HL-60 (cell line): ENCODE results near the gene GNAS.

Experiments
- DNase-seq, 2 experiments: peaks; one replicate each; pipeline ENCODE4 v3.0.0-alpha.2; 2010 to 2020; ENCODE audit warnings: low read depth in 1 of 2, low spot score in 1 of 2
- H3K27ac ChIP-seq: fragments of 250-450 bp; sonication (Bioruptor Pico); replicated peaks from 2 replicates; pipeline ENCODE4 v1.5.1; 2020; ENCODE audit warnings: mild to moderate bottlenecking, moderate library complexity
- H3K27me3 ChIP-seq: fragments of 250-450 bp; sonication (Bioruptor Pico); 2 replicates; pipeline ENCODE4 v1.5.1; 2021; ENCODE audit warnings: mild to moderate bottlenecking, moderate library complexity; ENCODE audit not compliant: insufficient read depth, poor library complexity, severe bottlenecking
- H3K4me3 ChIP-seq: replicated peaks from 2 replicates; pipeline ENCODE4 v1.5.1; 2011; ENCODE audit warnings: mild to moderate bottlenecking, control low read depth, low read length; ENCODE audit not compliant: insufficient read depth
- CTCF ChIP-seq: IDR thresholded peaks from one replicate; pipeline ENCODE4 v1.5.1; 2011; ENCODE audit warnings: low read length, control low read depth, inconsistent platforms; ENCODE audit not compliant: insufficient read depth
- GABPA ChIP-seq: IDR thresholded peaks from 2 replicates; pipeline ENCODE4 v1.6.1; 2012; ENCODE audit warnings: low read depth
- POLR2AphosphoS5 ChIP-seq: IDR thresholded peaks from 2 replicates; pipeline ENCODE4 v1.6.1; 2012; ENCODE audit warnings: low read depth
- REST ChIP-seq: IDR thresholded peaks from 2 replicates; pipeline ENCODE4 v1.6.1; 2012; ENCODE audit warnings: low read depth; ENCODE audit not compliant: insufficient replicate concordance
- SPI1 ChIP-seq: IDR thresholded peaks from 2 replicates; pipeline ENCODE4 v1.6.1; 2012; ENCODE audit warnings: low read depth, mild to moderate bottlenecking, borderline replicate concordance

GNAS gene

GRCh38 chr20:58853976-58854637 is 1.6 kb downstream of the GNAS start:
- no peak for DNase-seq
- TF ChIP-seq REST = no peak
- no peak for TF ChIP-seq SPI1
- no peak for TF ChIP-seq CTCF
- no peak for TF ChIP-seq POLR2AphosphoS5
- TF ChIP-seq GABPA = no peak
- H3K27ac ChIP-seq = no peak overlapping the region
- H3K4me3 ChIP-seq = no peak overlapping the region
- H3K27me3 ChIP-seq = peaks cover 42% of the 10 kb centered on the region

- DNase-seq = no peak
- TF ChIP-seq CTCF (no peak), GABPA (no peak), SPI1 (no peak), POLR2AphosphoS5 (no peak), REST (no peak)
- Histone ChIP-seq H3K27me3 (peaks cover 42% of the 10 kb centered on the region), H3K4me3 (no peak overlapping the region), H3K27ac (no peak overlapping the region)
Measured at GRCh38 chr20:58854638-58855471, 2.3 kb downstream of the GNAS start.

- peaks cover 39% of the 10 kb centered on the region for H3K27me3 ChIP-seq
- no peak overlapping the region for H3K4me3 ChIP-seq
- no peak for TF ChIP-seq POLR2AphosphoS5
- TF ChIP-seq CTCF = no peak
- TF ChIP-seq SPI1 = no peak
- TF ChIP-seq REST = no peak
- no peak for TF ChIP-seq GABPA
- no peak for DNase-seq
- no peak overlapping the region for H3K27ac ChIP-seq
Measured at GRCh38 chr20:58855506-58856389, 3.2 kb downstream of the GNAS start.
